ENCODE data around the gene GPR137B. TPM values are rescaled to one million over a fixed set of nuclear protein-coding genes. Genes with fewer than 3 reads are reported as not detected.

Gene GPR137B
- total RNA-seq, 1 experiment from 2014 or later: 11.4 TPM

GRCh38 chr1:236143104-236143948 lies 987 bp downstream of the GPR137B start:
- POLR2A ChIA-PET: no interaction called here
- Histone ChIP-seq H2AFZ (ENCODE audit: low read depth, low read length, poor library complexity, severe bottlenecking) (no peak overlapping the region), H3K27me3 (ENCODE audit: insufficient read depth, low read length) (0 out of 2 replicates have a peak, but pooled peaks cover 11% of the 10 kb centered on the region), H3K4me3 (replicated peaks in 1 of 2; ENCODE audit: low read depth in 1 of 2, low read length in 2 of 2) (peak overlapping the region; percentile 64 to 67), H3K9me2 (ENCODE audit: insufficient read depth) (no peaks in the 10 kb centered on the region), H3K9me3 (ENCODE audit: control insufficient read depth in 1 of 2, insufficient read depth in 1 of 2, low read depth in 1 of 2, low read length in 2 of 2) (no peaks in the 10 kb centered on the region), H3K79me2 (ENCODE audit: insufficient read depth, low read length) (no peaks in the 10 kb centered on the region), H3K4me1 (ENCODE audit: control insufficient read depth in 1 of 2, insufficient read depth in 2 of 2, low read length in 2 of 2) (peaks cover 11 to 22% of the 10 kb centered on the region in 2 experiments), H4K20me1 (ENCODE audit: insufficient read depth) (no peaks in the 10 kb centered on the region), H3K36me3 (ENCODE audit: control insufficient read depth in 1 of 2, insufficient read depth in 2 of 2, low read length in 2 of 2) (no peaks in the 10 kb centered on the region), H3K27ac (ENCODE audit: low read depth, low read length) (peak overlapping the region; percentile 36; the same call in 1 of the 2 replicates), H3K9ac (ENCODE audit: low read length) (peak overlapping the region; percentile 47), H3K4me2 (ENCODE audit: low read length) (peak overlapping the region; percentile 69)
- TF ChIP-seq ZNF274 (IDR thresholded peaks at IDR 0.05; ENCODE audit: low read depth, low read length) (no peak), YY1 (IDR thresholded peaks at IDR 0.05; ENCODE audit: extremely low read depth, insufficient replicate concordance, low read depth, low read length) (no peak), CBX3 (IDR thresholded peaks at IDR 0.05; ENCODE audit: low read depth) (no peak), SIN3A (IDR thresholded peaks at IDR 0.05; ENCODE audit: low read depth) (no peak), CTCF (IDR thresholded peaks at IDR 0.05 in 2 of 3, conservative IDR thresholded peaks at IDR 0.05 in 1 of 3; ENCODE audit: borderline replicate concordance in 1 of 3, insufficient read depth in 1 of 3, low read depth in 2 of 3, low read length in 2 of 3) (no peak), ELF1 (IDR thresholded peaks at IDR 0.05; ENCODE audit: borderline replicate concordance, low read depth) (no peak), JUND (IDR thresholded peaks at IDR 0.05) (no peak), SP1 (IDR thresholded peaks at IDR 0.05; ENCODE audit: low read depth) (no peak), MAX (IDR thresholded peaks at IDR 0.05) (no peak), ZFX (IDR thresholded peaks at IDR 0.05) (no peak), RAD21 (IDR thresholded peaks at IDR 0.05; ENCODE audit: low read depth) (no peak), TCF7L2 (IDR thresholded peaks at IDR 0.05; ENCODE audit: borderline replicate concordance, extremely low read depth, insufficient read depth, insufficient read length) (no peak), CEBPB (IDR thresholded peaks at IDR 0.05; ENCODE audit: low read depth) (no peak), POLR2AphosphoS5 (IDR thresholded peaks at IDR 0.05; ENCODE audit: low read depth, low read length) (no peak), SRF (IDR thresholded peaks at IDR 0.05; ENCODE audit: low read depth) (no peak)
- RAD21 ChIA-PET (ENCODE audit: low non-redundant PET in 1 of 2, low total read pairs in 2 of 2, uncharacterized antibody in 2 of 2, unreplicated experiment in 2 of 2): no interaction called here
- intact Hi-C loops (cut with micrococcal nuclease): loop anchor here (10.0 kb wide), 1 partner anchor 141 kb away; the partner anchor contains the start of gene ERO1B
- BruUV-seq (replicated peaks): TSS peak; percentile 46
- CTCF ChIA-PET: no interaction called here
- DNase-seq (ENCODE audit: low read depth, low spot score) (no peak), ATAC-seq (no peak; the same call in 1 of the 2 replicates)

Measured in HCT116 (cell line).